AG09319 (cell line): ENCODE results near the gene METTL9.
"Not testable (repeated sequence)": the region's sequence is repeated elsewhere in the genome, so short reads cannot be mapped to it uniquely, and the experiment has no call there.

Experiments used
- DNase-seq: peaks from one replicate; pipeline ENCODE4 v3.0.0-alpha.2; 2010; ENCODE audit warnings: low read depth; ENCODE audit errors: extremely low read depth
- TF ChIP-seq, protein P1 (sequence below): IDR thresholded peaks from 2 replicates; pipeline ENCODE4 v1.5.1; 2011; ENCODE audit warnings: low read depth, mild to moderate bottlenecking, inconsistent platforms, low read length, moderate library complexity

Gene METTL9

DNA sequence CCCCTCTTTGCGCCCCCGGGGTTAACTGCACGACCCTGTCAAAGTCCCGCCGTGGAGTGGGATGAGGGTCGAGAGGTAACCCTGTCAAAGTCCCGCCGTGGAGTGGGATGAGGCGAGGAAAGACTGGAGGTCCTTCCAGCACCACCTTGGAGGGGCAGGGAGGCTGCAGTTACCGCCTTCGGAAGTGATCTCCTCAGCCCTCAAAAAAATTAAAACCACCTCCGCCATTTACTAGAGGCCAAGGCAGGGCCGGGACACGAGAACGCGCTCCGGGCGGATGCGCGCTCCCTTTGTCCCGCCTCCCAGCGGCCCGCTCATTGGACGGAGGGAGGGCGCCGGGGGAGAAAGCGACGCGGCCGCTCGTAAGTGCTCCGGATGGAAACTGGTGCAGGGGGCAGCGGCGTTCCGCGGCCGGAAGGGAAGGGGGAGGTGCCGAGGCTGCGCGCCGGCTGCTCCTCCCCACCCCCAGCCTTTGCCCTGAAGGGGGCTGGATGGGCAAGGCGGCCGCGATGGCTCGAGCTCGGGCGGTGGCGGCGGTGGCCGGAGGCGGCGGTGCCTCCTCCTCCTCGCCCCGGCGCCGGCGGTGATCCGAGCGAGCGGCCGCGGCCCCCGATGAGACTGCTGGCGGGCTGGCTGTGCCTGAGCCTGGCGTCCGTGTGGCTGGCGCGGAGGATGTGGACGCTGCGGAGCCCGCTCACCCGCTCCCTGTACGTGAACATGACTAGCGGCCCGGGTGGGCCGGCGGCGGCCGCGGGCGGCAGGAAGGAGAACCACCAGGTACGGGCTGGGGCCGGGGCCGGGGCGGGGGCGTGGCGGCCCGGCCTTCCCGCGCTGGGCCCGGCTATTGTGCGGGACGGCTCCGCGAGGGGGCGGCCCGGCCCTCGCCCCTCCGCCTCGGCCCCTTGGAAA lies at the start of gene METTL9:
Gene METTL9 (plus strand): TSS at position 456 of the 909 bp plus-strand sequence. CDS start 157 bp downstream, at position 613.
- TF ChIP-seq, protein P1, sequence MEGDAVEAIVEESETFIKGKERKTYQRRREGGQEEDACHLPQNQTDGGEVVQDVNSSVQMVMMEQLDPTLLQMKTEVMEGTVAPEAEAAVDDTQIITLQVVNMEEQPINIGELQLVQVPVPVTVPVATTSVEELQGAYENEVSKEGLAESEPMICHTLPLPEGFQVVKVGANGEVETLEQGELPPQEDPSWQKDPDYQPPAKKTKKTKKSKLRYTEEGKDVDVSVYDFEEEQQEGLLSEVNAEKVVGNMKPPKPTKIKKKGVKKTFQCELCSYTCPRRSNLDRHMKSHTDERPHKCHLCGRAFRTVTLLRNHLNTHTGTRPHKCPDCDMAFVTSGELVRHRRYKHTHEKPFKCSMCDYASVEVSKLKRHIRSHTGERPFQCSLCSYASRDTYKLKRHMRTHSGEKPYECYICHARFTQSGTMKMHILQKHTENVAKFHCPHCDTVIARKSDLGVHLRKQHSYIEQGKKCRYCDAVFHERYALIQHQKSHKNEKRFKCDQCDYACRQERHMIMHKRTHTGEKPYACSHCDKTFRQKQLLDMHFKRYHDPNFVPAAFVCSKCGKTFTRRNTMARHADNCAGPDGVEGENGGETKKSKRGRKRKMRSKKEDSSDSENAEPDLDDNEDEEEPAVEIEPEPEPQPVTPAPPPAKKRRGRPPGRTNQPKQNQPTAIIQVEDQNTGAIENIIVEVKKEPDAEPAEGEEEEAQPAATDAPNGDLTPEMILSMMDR: no peak

DNA sequence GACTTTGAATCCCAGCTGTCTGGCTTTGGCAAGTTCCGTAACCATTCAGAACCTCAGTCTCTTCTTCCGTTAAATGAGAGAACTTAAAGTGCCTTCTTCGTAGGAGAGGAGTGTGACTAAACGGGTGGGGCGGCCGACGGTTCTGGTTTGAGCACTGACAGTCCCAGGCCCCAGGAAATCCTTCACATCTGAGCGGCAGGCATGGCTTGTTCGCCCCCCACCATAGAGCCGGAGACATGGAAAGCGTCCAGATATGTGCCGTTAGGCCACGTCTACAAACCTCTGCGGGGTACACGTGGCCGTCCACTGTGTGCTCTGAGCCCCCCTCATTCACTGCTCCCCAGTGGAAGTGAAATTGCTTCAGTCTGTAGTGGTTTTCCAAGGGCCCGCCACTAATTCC lies 49.4 kb upstream of the METTL9 start:
- DNase-seq: not testable (repeated sequence)

More for the DNA sequence above, at the start of gene METTL9:
- peak; percentile 89 for DNase-seq

DNA sequence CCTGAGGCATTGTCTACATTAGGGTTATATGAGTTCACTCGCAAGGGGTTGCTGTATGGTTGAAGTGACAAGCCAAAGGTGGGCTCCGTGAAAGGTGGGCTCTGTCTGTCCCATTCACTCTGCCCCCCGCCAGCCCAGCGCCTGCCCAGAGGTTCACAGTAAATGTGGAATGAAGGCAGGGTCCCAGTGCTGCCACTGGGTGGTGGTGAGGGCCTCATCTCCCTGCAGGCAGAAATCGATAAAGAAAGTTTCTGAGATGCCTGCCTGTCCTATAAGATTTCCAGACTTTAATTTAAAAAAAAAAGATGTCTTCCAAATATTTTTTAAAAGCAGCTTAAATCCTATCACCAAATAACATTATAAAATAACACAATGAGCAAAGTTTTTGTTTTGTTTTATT lies 48.9 kb upstream of the METTL9 start:
- DNase-seq: not testable (repeated sequence)

DNA sequence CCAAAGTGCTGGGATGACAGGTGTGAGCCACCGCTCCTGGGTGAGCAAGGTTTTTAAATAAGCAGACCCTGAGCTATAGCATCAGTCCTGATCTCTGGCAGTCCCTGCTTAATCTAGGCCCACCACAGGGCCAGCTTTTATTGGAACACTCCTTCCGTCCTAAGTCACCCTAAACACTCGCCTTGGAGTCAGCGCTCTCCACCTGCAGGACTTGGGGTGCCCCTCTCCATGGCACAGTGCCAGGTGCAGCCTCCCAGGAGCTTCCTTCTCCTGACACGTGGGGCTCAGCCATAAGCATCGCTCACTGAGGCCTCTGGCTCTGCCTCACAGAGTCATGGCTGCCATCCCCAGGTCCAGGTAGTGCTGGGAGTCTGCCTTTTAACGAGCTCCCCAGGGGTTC lies 48.3 kb upstream of the METTL9 start:
- not testable (repeated sequence) for DNase-seq

DNA sequence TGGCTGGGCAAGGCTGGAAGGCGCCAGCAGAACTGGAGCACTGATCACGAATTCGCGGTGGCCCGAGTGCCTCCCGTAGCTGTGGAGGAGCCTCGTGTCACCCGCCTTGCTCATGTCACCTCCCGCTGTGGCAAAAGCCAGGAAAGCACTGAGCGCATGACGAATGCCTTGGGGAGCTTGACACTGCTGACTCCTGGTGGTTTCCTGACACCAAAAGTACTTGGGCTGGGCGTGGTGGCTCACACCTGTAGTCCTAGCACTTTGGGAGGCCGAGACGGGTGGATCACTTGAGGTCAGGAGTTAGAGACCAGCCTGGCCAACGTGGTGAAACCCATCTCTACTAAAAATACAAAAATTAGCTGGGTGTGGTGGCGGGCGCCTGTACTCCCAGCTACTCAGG lies 47.8 kb upstream of the METTL9 start:
- not testable (repeated sequence) for DNase-seq

DNA sequence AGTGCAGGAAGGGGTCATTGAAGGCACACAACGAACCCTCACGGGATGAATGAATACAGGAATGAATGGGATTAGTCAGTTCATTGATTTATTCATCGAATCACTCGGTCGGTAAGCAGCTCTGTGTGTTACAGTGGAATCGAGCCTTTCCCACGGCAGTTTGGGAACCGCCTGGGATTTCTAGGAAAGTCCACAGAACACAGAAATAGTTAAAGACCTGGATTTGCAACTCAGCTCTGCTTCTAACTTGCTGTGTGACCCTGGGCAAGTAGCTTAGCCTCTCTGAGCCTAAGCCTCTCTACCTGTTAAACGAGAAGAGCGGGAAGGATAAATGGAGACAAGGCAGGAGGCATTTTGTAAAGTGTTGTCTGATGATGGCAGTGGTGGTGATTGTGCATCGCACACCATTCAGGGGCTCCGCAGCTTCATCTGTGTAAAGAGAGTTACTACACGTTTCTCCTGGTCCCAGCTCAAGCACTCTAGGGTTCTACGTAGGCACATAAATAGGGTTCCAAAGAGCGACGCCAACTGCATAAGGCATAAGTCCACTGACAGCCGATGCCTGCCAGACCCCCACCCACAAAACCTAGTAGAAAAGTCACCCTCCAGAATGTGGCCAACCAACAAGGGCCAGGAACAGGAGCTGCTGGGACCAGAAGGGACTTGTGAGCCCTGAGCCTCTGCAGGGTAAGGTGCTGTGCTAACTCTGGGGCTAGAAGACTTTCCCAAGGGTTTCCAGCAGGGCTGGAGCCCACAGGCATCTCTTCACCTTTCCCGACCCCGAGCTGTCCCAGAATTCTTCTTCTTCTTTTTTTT lies 45.7 kb upstream of the METTL9 start:
- not testable (repeated sequence) for DNase-seq

DNA sequence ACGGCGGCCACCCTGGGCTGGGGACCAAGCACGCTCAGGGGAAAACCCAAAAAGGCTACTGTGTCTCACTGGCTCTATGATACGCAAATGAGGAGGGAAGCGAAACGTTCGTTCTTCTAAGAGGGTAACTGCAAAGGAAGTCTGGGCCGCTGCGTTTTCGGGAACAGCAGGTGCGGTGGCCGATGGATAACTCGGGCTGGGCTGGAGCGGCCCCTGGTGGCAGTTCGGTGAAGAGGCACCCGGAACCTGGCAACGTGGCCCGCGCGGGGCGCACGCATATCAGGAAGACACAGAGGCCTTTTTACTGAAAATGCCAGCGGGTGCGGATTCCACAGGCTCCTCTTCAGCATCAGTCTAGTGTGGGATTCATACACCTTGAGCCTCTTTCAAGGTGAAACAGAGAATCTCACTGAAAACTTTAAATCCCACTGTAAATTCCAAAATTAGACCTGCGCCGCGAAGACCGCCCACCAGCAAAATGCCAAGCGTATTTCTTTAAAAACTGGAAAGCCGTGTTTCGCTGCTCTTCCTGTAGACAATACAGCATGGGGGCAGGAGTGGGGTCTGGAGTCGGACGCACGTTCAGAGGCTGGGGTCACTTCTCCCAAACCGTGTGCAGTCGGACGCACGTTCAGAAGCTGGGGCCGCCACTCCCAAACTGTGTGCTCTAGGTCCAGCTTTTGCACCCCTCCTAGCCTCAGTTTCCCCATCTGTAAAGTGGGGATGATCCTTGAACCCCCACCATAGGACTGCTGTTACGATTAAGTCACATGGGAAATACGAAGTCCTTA lies 44.4 kb upstream of the METTL9 start:
- TF ChIP-seq, protein P1: peak; percentile 99
- peak; percentile 45 for DNase-seq

DNA sequence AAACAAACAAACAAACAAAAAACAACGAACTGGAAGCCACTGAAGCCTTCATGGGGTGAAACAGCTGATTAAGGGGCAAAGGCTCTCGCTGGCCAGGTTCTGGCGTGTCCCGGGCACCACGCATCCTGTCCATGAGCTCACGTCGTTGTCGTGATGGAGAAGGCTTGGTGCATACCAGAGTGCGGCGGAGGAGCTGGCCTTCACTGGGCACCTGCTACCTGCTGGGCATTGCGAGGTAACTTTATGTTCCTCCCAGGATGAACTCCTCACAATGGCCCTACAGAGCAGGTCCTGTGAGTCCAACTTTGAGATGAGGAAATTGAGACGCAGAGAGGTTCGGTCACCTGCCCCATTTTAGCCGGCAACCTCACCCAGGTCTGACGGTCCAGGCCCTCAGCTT lies 43.8 kb upstream of the METTL9 start:
- not testable (repeated sequence) for DNase-seq

DNA sequence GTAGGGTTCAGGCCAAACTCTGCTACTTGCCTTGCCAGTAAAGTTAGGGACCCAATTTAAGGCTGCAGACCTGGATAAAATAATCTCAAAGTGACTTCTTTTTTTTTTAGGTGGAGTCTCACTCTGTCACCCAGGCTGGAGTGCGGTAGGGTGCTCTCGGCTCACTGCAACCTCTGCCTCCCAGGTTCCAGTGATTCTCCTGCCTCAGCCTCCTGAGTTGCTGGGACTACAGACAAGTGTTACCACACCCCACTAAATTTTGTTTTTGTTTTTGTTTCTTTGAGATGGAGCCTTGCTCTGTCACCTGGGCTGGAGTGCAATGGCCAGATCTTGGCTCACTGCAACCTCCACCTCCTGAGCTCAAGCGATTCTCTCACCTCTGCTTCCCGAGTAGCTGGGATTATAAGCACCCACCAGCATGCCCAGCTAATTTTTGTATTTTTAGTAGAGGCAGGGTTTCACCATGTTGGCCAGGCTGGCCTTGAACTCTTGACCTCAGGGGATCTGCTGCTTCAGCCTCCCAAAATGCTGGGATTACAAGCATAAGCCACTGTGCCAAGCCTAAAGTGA lies 43.3 kb upstream of the METTL9 start:
- not testable (repeated sequence) for DNase-seq

DNA sequence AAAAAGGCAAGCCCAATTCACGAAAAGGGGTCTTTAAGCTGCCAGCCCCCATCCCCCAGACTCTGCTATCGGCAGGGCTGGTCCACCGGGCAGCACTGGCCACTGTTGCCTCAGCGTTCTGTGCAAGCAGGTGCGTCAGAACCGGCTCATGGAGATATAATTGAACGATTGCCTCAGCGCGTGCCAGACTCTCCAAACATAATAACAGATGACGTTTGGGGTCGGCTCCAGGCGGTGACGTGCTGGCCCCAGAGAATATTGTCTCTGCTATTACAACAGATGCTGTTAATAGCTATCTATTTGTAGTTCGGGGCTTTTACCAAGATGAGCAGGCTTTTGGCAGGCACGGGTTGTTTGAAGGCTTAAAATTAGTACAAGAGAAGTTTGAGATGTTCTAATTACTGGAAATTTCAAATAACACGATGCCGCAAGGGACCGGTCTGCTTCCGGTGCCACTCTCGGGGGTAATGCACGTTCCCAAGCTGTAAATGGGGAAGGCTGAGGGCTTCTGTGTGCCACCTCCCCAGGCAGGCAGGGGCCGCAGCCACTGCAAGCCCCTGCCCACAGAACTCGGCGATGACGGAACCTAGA lies 42.6 kb upstream of the METTL9 start:
- peak; percentile 39 for DNase-seq

DNA sequence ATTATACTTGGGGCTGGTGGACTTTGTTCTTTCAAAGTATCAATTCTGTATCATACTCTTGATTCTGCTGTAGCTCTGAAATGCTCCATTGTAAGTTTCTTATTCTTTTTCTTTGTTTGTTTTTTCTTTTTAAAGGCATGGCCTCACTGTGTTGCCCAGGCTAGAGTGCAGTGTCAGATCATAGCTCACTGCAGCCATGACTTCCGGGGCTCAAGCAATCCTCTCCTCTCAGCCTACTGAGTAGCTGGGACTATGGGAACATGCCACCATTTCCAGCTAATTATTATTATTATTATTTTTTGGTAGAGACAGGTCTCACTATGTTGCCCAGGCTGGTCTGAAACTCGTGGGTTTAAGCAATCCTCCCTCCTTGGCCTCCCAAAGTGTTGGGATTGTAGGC lies 38.9 kb upstream of the METTL9 start:
- TF ChIP-seq, protein P1: no peak

More for the DNA sequence above, 38.9 kb upstream of the METTL9 start:
- no peak for DNase-seq
